Measurements from ENCODE around the gene CPED1.
"Not testable (repeated sequence)": the region's sequence is repeated elsewhere in the genome, so short reads cannot be mapped to it uniquely, and the experiment has no call there.

Gene CPED1

GRCh38 chr7:121195874-121196273, 207.4 kb downstream of the CPED1 start:
- no peak for DNase-seq

GRCh38 chr7:121196286-121196685, 207.8 kb downstream of the CPED1 start:
- DNase-seq, result no peak

- DNase-seq, result no peak
Measured at GRCh38 chr7:121197455-121197854, 208.9 kb downstream of the CPED1 start.

- no peak for DNase-seq
Measured at GRCh38 chr7:121198502-121198901, 210.0 kb downstream of the CPED1 start.

GRCh38 chr7:121202125-121202524, 213.6 kb downstream of the CPED1 start:
- DNase-seq, result no peak

GRCh38 chr7:121202834-121203233, 214.3 kb downstream of the CPED1 start:
- no peak for DNase-seq

GRCh38 chr7:121204537-121204936, 216.0 kb downstream of the CPED1 start:
- DNase-seq, result no peak

GRCh38 chr7:121205777-121206176, 217.3 kb downstream of the CPED1 start:
- DNase-seq, result no peak

GRCh38 chr7:121211253-121211652, 222.7 kb downstream of the CPED1 start:
- no peak for DNase-seq

- DNase-seq, result no peak
Measured at GRCh38 chr7:121212036-121212435, 223.5 kb downstream of the CPED1 start.

- DNase-seq, result no peak
Measured at GRCh38 chr7:121214657-121215056, 226.1 kb downstream of the CPED1 start.

- no peak for DNase-seq
Measured at GRCh38 chr7:121219026-121219425, 230.5 kb downstream of the CPED1 start.

GRCh38 chr7:121221108-121221507, 232.6 kb downstream of the CPED1 start:
- not testable (repeated sequence) for DNase-seq

- DNase-seq, result no peak
Measured at GRCh38 chr7:121228779-121229178, 240.3 kb downstream of the CPED1 start.

- DNase-seq, result no peak
Measured at GRCh38 chr7:121235201-121235600, 246.7 kb downstream of the CPED1 start.

GRCh38 chr7:121237601-121238000, 249.1 kb downstream of the CPED1 start:
- no peak for DNase-seq

GRCh38 chr7:121244120-121244870, 255.8 kb downstream of the CPED1 start:
- no peak for DNase-seq

GRCh38 chr7:121251367-121251766, 262.9 kb downstream of the CPED1 start:
- not testable (repeated sequence) for DNase-seq

GRCh38 chr7:121252523-121253235, 264.2 kb downstream of the CPED1 start:
- DNase-seq, result not testable (repeated sequence)

GRCh38 chr7:121259826-121260225, 271.3 kb downstream of the CPED1 start:
- no peak for DNase-seq

GRCh38 chr7:121261207-121261884, 272.8 kb downstream of the CPED1 start:
- DNase-seq, result no peak

- DNase-seq, result no peak
Measured at GRCh38 chr7:121262221-121262620, 273.7 kb downstream of the CPED1 start.

- no peak for DNase-seq
Measured at GRCh38 chr7:121262969-121263368, 274.5 kb downstream of the CPED1 start.
